ENCODE data around the gene PRTFDC1. TPM values are rescaled to one million over a fixed set of nuclear protein-coding genes. Genes with fewer than 3 reads are reported as not detected.

PRTFDC1 gene
- total RNA-seq, 1 experiment from 2014 or later: not detected

- Histone ChIP-seq H3K4me3 (replicated peaks in 1 of 2; ENCODE audit: low read depth in 1 of 2, low read length in 2 of 2) (no peak overlapping the region), H3K27me3 (ENCODE audit: insufficient read depth, low read length) (no peaks in the 10 kb centered on the region), H3K4me1 (ENCODE audit: control insufficient read depth in 1 of 2, insufficient read depth in 2 of 2, low read length in 2 of 2) (peaks cover 0 to 21% of the 10 kb centered on the region in 2 experiments; a peak in 2 of 4 replicates), H3K9me3 (ENCODE audit: control insufficient read depth in 1 of 2, insufficient read depth in 1 of 2, low read depth in 1 of 2, low read length in 2 of 2) (no peaks in the 10 kb centered on the region), H4K20me1 (ENCODE audit: insufficient read depth) (no peaks in the 10 kb centered on the region), H2AFZ (ENCODE audit: low read depth, low read length, poor library complexity, severe bottlenecking) (no peak overlapping the region), H3K36me3 (ENCODE audit: control insufficient read depth in 1 of 2, insufficient read depth in 2 of 2, low read length in 2 of 2) (no peaks in the 10 kb centered on the region), H3K79me2 (ENCODE audit: insufficient read depth, low read length) (no peaks in the 10 kb centered on the region), H3K9ac (ENCODE audit: low read length) (no peak overlapping the region), H3K4me2 (ENCODE audit: low read length) (no peak overlapping the region), H3K27ac (ENCODE audit: low read depth, low read length) (no peak overlapping the region), H3K9me2 (ENCODE audit: insufficient read depth) (no peaks in the 10 kb centered on the region)
- TF ChIP-seq CTCF (IDR thresholded peaks at IDR 0.05 in 2 of 3, conservative IDR thresholded peaks at IDR 0.05 in 1 of 3; ENCODE audit: borderline replicate concordance in 1 of 3, insufficient read depth in 1 of 3, low read depth in 2 of 3, low read length in 2 of 3) (no peak), ZBTB33 (IDR thresholded peaks at IDR 0.05; ENCODE audit: extremely low read depth, insufficient replicate concordance, low read length) (no peak), POLR2AphosphoS5 (IDR thresholded peaks at IDR 0.05; ENCODE audit: low read depth, low read length) (no peak), EZH2phosphoT487 (IDR thresholded peaks at IDR 0.05; ENCODE audit: borderline replicate concordance) (no peak), ELF1 (IDR thresholded peaks at IDR 0.05; ENCODE audit: borderline replicate concordance, low read depth) (no peak), CBX3 (IDR thresholded peaks at IDR 0.05; ENCODE audit: low read depth) (no peak), CEBPB (IDR thresholded peaks at IDR 0.05; ENCODE audit: low read depth) (no peak), MAX (IDR thresholded peaks at IDR 0.05) (no peak), ZFX (IDR thresholded peaks at IDR 0.05) (no peak), SP1 (IDR thresholded peaks at IDR 0.05; ENCODE audit: low read depth) (no peak), ZNF274 (IDR thresholded peaks at IDR 0.05; ENCODE audit: low read depth, low read length) (no peak), YY1 (IDR thresholded peaks at IDR 0.05; ENCODE audit: extremely low read depth, insufficient replicate concordance, low read depth, low read length) (no peak), ATF3 (IDR thresholded peaks at IDR 0.05) (no peak), POLR2A (IDR thresholded peaks at IDR 0.05; ENCODE audit: borderline replicate concordance, extremely low read depth, insufficient read depth, insufficient read length) (no peak), EZH2 (IDR thresholded peaks at IDR 0.05) (no peak)
- DNase-seq (ENCODE audit: low read depth, low spot score): no peak
- RAD21 ChIA-PET (ENCODE audit: low non-redundant PET in 1 of 2, low total read pairs in 2 of 2, uncharacterized antibody in 2 of 2, unreplicated experiment in 2 of 2): no interaction called here
- ATAC-seq: no peak
- CTCF ChIA-PET: no interaction called here
- intact Hi-C loops (cut with micrococcal nuclease): no loop called here
- no TSS peak for BruUV-seq (replicated peaks)
- POLR2A ChIA-PET: no interaction called here
Observed at GRCh38 chr10:24862589-24862988, 89.8 kb downstream of the PRTFDC1 start.

All from HCT116 (cell line).